ENCODE data around the gene GHR.

GHR gene

DNA sequence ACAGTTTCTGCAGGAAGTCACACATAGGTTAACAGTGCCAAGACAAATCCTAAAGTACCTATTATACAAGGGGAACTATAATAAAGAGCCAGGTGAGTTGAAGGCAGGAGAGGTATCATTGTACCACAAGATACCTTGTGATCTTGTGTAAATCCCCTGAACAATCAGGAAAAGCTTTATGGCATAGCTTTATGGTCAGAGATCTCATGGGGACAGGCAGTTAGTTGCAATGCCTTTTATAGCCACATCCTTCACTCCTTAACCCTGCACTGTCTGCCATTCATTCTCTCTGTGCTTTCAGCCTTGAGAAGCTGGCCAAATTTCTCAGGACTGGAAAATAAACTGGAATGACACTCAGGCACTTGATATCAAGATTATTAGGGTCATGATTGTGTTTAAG is 97.0 kb downstream of the GHR start:
- H3K27me3 ChIP-seq (ENCODE audit: insufficient read depth, low read length), result no peaks in the 10 kb centered on the region
- no peaks in the 10 kb centered on the region for H3K9me2 ChIP-seq (ENCODE audit: low read depth, low read length)

GRCh38 chr5:42520957-42521356 is 97.7 kb downstream of the GHR start:
- no peaks in the 10 kb centered on the region for H3K9me3 ChIP-seq (ENCODE audit: low read length)
- no peak overlapping the region for H3K4me2 ChIP-seq (ENCODE audit: low read length)
- H3K9me2 ChIP-seq (ENCODE audit: low read depth, low read length), result no peaks in the 10 kb centered on the region
- no peak overlapping the region for H3K27ac ChIP-seq (ENCODE audit: low read depth, low read length, poor library complexity, severe bottlenecking)
- no peaks in the 10 kb centered on the region for H3K27me3 ChIP-seq (ENCODE audit: insufficient read depth, low read length)
- H3K9ac ChIP-seq (ENCODE audit: low read length), result no peak overlapping the region
- TF ChIP-seq, protein P1, sequence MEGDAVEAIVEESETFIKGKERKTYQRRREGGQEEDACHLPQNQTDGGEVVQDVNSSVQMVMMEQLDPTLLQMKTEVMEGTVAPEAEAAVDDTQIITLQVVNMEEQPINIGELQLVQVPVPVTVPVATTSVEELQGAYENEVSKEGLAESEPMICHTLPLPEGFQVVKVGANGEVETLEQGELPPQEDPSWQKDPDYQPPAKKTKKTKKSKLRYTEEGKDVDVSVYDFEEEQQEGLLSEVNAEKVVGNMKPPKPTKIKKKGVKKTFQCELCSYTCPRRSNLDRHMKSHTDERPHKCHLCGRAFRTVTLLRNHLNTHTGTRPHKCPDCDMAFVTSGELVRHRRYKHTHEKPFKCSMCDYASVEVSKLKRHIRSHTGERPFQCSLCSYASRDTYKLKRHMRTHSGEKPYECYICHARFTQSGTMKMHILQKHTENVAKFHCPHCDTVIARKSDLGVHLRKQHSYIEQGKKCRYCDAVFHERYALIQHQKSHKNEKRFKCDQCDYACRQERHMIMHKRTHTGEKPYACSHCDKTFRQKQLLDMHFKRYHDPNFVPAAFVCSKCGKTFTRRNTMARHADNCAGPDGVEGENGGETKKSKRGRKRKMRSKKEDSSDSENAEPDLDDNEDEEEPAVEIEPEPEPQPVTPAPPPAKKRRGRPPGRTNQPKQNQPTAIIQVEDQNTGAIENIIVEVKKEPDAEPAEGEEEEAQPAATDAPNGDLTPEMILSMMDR (IDR thresholded peaks at IDR 0.05; ENCODE audit: low read length), result no peak
- no peak for TF ChIP-seq EZH2 (IDR thresholded peaks at IDR 0.05; ENCODE audit: borderline replicate concordance, low read length)
- no peak overlapping the region for H2AFZ ChIP-seq (ENCODE audit: low read length)
- no peaks in the 10 kb centered on the region for H3K36me3 ChIP-seq (ENCODE audit: insufficient read depth, low read length)
- H3K79me2 ChIP-seq (ENCODE audit: insufficient read depth, low read length), result no peaks in the 10 kb centered on the region
- H3F3A ChIP-seq (ENCODE audit: insufficient read depth, low read length), result no peaks in the 10 kb centered on the region
- H4K20me1 ChIP-seq (ENCODE audit: insufficient read depth, low read length), result no peaks in the 10 kb centered on the region
- no peak overlapping the region for H3K4me3 ChIP-seq (ENCODE audit: low read depth, low read length, poor library complexity, severe bottlenecking)
- no peaks in the 10 kb centered on the region for H3K4me1 ChIP-seq (ENCODE audit: insufficient read depth, low read length, severe bottlenecking)

More for the DNA sequence above, 97.0 kb downstream of the GHR start:
- H3K36me3 ChIP-seq (ENCODE audit: insufficient read depth, low read length), result no peaks in the 10 kb centered on the region
- H3K27ac ChIP-seq (ENCODE audit: low read depth, low read length, poor library complexity, severe bottlenecking), result no peak overlapping the region
- no peak overlapping the region for H2AFZ ChIP-seq (ENCODE audit: low read length)
- no peak overlapping the region for H3K4me3 ChIP-seq (ENCODE audit: low read depth, low read length, poor library complexity, severe bottlenecking)
- no peaks in the 10 kb centered on the region for H4K20me1 ChIP-seq (ENCODE audit: insufficient read depth, low read length)
- H3K9me3 ChIP-seq (ENCODE audit: low read length), result no peaks in the 10 kb centered on the region
- no peak overlapping the region for H3K4me2 ChIP-seq (ENCODE audit: low read length)
- no peaks in the 10 kb centered on the region for H3F3A ChIP-seq (ENCODE audit: insufficient read depth, low read length)
- TF ChIP-seq, protein P1 (IDR thresholded peaks at IDR 0.05; ENCODE audit: low read length), result no peak
- no peak for TF ChIP-seq EZH2 (IDR thresholded peaks at IDR 0.05; ENCODE audit: borderline replicate concordance, low read length)
- H3K9ac ChIP-seq (ENCODE audit: low read length), result no peak overlapping the region
- H3K79me2 ChIP-seq (ENCODE audit: insufficient read depth, low read length), result no peaks in the 10 kb centered on the region
- H3K4me1 ChIP-seq (ENCODE audit: insufficient read depth, low read length, severe bottlenecking), result no peaks in the 10 kb centered on the region

DNA sequence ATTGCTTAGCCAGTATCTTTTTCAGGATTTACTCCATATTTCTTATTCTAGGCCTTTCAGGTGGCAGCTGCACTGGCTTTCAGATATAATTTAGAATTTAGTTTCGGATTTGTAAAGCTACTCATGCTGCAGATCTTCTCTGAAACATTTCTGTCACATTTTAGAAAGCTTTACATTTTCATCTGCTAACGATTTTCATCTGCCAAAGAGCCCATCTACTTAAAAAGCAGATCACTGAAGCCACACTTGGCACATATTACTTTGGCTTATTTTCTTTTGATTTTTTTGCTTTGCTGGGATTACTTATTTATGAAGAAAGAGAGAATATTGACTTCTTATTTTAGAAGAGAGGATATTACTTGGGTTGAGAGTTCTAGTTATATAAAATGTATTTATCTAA is 98.2 kb downstream of the GHR start:
- no peaks in the 10 kb centered on the region for H3K9me2 ChIP-seq (ENCODE audit: low read depth, low read length)
- H3K27me3 ChIP-seq (ENCODE audit: insufficient read depth, low read length), result no peaks in the 10 kb centered on the region
- no peak overlapping the region for H3K27ac ChIP-seq (ENCODE audit: low read depth, low read length, poor library complexity, severe bottlenecking)
- TF ChIP-seq EZH2 (IDR thresholded peaks at IDR 0.05; ENCODE audit: borderline replicate concordance, low read length), result no peak
- TF ChIP-seq, protein P1 (IDR thresholded peaks at IDR 0.05; ENCODE audit: low read length), result no peak
- H3K79me2 ChIP-seq (ENCODE audit: insufficient read depth, low read length), result no peaks in the 10 kb centered on the region
- no peaks in the 10 kb centered on the region for H3K4me1 ChIP-seq (ENCODE audit: insufficient read depth, low read length, severe bottlenecking)
- no peak overlapping the region for H3K4me3 ChIP-seq (ENCODE audit: low read depth, low read length, poor library complexity, severe bottlenecking)
- H3F3A ChIP-seq (ENCODE audit: insufficient read depth, low read length), result no peaks in the 10 kb centered on the region
- H2AFZ ChIP-seq (ENCODE audit: low read length), result no peak overlapping the region
- H3K9me3 ChIP-seq (ENCODE audit: low read length), result no peaks in the 10 kb centered on the region
- no peak overlapping the region for H3K4me2 ChIP-seq (ENCODE audit: low read length)
- H3K9ac ChIP-seq (ENCODE audit: low read length), result no peak overlapping the region
- no peaks in the 10 kb centered on the region for H3K36me3 ChIP-seq (ENCODE audit: insufficient read depth, low read length)
- no peaks in the 10 kb centered on the region for H4K20me1 ChIP-seq (ENCODE audit: insufficient read depth, low read length)
